HG03565 (cell line): ENCODE results near the gene PAX5.

Experiments used
- ATAC-seq: cut with Tn5 transposase; IDR thresholded peaks from one replicate; pipeline ENCODE4 v1.9.1; 2021; ENCODE audit warnings: mild to moderate bottlenecking, moderate library complexity; ENCODE audit not compliant: unreplicated experiment

PAX5 gene

GRCh38 chr9:36988848-36989247 lies 45.2 kb downstream of the PAX5 start:
- ATAC-seq = no peak

DNA sequence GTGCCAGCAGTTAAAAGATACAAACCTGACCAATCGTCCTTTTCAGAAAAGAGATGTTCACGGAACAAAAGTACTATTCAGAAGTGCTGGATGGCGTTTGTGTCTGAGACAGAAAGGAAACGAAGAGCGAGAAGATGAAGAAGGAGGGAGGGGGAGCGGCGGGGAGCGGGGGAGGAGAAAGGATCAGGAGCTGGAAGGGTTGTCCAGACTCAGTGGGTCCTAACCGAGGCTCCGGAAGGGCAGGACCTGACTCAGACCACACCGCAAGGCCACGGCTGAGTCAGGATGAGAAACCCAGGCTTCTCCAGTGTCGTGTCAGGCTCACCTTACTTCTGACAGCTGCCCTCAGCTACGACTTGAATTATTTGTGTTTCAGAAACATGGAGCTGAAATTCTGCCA lies 46.2 kb downstream of the PAX5 start:
- no peak for ATAC-seq

GRCh38 chr9:36987409-36987808 lies 46.7 kb downstream of the PAX5 start:
- ATAC-seq = no peak

DNA sequence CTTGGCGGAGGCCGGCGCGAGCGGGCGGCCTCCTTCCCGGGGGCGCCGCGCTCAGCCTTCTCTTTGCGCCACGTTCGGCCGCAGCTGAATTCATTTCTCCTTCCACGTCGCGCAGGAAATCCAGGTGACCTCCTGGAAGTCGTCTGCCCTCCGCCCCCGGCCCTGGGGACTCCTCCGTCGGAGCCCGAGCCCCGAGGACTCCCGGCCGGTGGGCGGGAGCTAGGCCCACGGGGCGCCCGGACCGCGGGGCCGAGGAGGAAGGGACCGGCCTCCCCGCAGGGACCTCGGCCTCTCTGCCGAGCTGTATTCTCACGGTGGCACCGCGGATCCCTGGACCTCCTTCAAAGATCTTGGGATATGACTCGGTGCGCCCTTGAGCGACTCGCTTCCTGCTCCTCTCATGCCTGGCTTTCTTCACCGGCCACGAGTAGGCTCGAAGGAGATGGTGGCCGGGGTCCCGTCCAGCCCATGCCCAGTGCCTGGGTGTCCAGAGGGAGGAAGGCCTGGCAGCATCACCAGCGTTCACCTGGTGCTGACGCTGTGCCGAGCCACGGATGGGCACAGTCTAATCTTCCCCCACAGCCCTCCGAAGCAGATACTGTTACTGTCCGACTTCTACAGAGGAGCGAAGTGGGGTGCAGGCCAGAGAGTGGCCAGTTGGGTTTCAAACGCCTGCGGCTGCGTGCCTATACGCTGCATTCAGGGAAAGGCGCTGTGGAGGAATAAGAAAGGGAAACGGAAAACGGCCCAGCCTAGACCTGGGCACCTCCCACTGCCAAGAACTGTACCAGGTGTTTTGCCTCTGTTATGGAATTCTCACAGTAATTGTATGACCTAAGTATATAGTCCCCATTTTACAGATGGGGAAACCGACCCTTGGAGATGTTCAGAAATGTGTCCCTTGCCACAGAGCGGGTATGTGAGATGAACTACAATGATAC lies 47.3 kb downstream of the PAX5 start:
- ATAC-seq = no peak

GRCh38 chr9:36985769-36986467 lies 48.1 kb downstream of the PAX5 start:
- no peak for ATAC-seq

DNA sequence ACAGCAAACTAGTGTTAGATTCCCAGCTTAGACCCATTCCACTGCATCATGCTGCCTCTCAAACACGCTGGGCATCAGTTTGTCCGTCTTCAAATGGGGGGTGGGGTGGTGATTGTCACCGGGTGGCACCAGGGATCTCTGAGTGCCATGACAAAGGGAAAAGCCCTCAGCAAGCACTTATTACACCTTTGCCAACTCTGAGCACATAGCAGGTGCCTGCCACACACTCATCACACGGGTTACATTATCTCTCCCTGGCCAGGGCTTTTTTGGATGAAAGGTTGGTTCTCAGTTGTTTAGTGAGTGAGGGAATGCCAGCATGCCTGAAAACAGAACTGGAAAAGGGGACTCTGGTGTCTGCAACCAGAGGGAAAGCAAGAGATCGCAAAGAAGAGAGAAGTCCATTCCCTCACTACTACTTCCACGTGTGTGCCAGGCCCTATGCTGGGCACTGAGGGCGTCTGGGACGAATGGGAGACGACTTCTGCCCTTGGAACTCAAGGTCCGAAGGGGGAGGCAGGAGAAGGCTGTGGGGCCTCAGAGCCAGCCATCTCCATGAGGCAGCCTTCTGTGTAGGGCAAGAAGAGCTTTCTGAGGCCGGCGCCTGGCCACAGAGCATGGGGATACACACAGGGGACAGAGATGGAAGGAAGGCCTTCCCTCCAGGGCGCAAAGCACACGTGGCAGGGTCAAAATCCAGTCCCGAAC lies 48.9 kb downstream of the PAX5 start:
- ATAC-seq = no peak

DNA sequence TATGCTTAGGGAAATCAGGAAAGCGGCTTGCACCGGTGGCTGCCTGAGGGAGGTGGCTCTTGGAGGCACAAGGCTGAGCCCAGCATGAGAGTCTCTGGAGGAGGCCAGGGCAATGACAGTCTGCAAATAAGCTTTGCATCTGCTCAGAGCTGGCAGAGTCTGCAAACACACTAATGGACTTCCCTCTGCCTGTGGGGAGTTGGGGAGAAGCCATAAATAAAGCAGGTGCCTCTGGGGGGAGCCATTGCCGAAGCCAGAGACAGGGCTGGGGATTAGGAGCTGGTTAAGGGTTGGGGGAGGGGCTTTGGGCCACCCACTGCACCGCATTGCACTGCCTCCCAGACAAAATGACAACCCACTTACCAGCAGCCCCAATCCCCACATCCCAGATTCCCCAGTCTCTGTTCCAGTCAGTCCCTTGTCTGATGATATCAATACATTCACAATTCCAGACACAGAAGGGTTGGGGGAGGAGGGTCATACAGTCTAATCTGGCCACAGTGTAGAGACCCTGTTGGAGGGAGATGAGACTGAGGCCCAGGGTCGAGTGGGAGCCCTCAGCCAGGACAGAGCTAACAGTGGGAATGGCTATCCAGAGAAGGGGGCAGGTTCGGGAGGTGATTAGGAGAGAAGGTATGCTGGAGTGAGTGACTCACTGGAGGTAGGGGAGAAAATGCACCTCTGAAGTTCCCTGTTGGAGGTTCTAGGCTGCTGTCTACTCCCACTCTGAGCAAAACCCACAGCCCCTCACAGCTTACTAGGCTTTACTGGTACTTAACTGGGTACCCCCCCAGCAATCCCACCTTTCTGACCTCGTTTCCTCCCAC lies 53.7 kb downstream of the PAX5 start:
- ATAC-seq = no peak

DNA sequence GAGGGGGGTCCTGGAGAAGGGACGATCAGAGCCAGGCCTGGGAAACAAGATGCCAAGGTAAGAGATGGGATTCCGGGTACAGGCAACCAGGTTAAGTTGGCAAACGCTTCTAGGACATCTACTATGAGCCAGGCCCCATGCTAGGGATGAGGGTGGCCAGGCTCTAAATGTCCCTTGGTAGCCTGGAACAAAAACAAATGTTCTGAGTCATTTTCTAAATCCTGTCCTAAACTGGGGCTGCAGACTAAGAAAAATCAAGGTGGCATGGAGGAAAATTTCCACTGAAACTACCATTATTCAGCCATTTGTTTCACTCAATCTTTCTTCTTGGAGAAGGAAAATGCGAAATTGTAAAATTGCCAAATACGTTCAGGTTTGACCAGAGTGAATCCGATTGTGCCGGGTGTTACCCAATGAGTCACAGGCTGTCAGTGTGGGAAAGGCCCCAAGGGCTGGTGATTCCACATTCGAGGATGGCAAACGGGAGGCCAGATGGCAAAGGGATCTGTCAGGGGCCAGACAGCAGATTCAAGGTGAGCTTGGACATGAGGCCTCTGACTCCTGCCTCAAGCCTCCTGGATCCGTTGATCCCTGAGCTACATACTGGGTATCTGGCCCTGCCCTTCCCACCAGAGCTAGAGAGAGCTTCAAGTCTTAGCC lies 57.6 kb downstream of the PAX5 start:
- ATAC-seq = no peak

DNA sequence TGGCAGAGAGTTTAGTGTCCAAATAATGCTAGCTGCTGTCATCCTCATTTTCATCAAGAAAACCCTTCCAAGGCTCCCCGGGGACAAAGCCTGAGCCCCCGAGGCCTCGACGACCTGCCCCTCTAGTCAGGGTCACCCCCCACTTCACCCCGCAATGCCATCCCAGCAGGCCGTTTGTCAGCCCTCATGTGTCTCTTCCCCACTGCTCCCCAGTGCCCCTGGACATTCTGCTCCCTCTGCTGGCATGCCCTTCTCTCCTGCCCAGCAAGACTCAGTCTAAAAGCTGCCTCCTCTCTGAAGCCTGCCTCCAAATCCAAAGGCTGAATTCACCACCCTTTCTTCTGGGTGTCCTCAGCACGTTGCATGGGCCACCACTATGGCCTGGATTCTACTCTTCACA lies 59.3 kb downstream of the PAX5 start:
- ATAC-seq = no peak

DNA sequence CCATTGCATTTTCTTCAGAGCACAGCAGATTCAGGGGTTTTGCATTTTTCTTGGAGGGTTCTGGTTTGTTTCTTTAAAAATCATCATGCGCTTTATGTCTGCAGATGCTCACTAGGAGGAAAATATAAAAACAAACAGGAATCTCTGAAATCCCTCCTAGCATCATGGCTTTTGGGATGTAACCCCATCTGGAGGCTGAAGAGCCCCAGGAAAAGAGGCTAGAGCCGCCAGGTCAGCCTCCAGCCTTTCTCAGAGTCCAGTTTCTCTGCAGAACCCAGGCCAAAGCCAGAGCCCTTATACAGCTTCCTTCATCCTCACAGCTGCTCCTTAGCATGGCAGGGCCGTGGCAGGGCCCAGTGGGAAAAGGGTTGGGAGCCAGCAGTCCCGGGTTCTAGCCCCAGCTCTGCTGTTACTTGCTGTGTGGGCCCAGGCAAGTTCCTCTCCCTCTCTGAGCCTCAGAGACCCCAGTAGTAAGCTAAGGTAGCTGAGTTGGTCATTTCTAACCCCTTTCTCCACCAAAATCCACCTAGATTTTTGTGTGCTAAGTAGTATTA lies 62.1 kb downstream of the PAX5 start:
- ATAC-seq = no peak

DNA sequence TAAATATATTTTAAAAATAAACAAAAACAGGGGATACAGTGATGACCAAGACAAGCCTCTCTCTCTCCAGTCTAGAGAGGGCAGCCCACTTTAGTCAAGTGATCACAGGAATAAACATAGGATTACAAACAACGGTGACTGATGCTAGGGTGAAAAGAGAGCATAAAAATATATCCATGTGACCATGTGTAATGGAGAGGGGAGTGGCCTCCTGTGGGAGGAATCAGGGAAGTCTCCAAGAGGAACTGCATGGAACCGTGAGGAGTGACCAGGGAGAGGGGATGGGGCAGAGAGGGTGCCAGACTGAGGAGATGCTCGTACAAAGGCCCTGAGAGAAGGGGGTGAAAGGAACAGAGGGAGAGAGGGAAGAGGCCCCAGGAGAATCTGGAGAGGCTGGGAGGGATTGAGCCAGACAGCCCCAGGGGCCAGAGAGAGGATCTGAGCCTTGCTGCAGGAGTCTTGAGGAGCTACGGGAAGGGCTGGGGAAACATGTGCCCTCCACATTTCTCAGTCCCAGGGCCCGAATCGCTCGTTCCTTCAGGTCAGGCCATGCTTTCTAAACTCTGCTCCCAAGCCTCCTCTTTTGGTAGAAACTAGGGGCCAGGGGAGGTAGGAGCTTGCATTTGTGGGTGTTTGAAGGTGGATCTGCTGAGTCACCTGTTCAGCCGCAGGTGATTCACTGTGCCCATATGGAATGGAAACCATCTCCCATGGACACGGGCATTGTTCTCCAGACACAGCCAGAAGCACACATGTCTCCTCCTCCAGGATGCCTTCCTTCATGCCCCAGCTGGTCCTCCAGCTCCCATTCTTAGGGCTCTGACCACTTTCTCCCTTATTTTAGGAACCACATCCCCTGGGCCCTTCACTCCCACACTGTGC lies 63.8 kb downstream of the PAX5 start:
- ATAC-seq = no peak

DNA sequence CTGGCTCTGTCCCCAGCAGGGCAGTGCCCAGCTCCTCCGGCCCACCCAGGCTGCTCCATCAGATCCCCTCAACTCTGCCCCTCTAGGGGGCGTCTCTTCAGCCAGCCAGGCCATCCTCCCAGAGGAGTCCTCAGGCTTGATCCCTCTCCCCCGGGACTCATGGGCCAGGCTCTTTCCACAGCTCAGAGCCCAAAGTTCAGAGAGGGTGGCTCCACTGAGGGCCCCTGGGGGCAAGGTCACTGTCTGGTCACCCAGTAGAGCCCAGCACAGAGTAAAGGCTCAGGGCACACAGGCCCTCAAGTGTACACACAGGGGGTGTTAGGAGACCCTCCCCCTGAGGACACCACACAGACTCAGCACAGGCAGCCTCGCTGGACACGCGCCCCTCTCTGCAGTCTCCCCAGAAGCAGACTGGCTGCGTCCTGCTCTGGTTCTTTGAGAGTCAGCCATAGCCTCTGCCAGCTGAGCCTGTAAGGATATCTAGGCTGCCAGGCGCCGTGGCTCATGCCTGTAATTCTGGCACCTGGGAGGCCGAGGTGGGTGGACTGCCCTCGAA lies 64.8 kb downstream of the PAX5 start:
- ATAC-seq = no peak

GRCh38 chr9:36968574-36969215 lies 65.4 kb downstream of the PAX5 start:
- ATAC-seq = no peak

DNA sequence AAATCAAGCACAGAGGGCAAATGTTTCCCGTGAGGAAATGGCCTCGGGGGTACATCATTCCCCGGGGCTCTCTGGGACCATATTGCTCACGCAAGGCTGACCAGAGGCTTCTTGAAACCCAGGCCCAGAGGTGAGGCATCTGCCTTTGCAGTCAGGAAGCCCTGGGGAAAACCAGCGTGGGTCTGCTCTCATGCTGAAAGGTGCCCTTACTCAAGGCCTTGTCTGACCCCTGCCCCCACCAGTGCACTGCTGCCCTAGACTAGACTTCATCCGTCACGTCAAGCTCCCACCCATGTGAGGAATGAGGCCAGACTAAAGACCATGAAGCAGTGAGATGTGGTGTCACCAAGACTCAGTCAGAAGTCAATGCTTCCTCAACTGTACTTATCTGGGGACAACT lies 66.1 kb downstream of the PAX5 start:
- no peak for ATAC-seq

- ATAC-seq = no peak
Measured at GRCh38 chr9:36966371-36967097, 67.5 kb downstream of the PAX5 start.

DNA sequence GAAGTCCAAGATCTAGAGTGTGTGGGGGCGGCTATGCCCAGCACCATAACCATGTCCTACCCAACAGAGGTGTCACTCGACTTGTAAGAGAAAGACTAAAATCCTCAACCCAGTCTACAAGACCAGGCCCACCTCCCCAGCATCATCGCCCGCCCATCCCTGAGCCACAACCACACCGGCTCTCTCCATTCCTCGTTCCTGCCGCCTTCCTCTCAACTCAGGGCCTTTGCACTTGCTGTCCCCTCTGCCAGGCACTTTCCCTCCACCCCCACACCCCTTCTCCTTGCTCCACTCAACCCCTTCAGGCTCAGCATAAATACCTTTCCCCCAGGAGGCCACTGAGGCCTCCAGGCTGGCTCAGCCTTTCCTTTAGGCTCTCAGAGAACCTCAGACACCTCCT lies 69.3 kb downstream of the PAX5 start:
- no peak for ATAC-seq

DNA sequence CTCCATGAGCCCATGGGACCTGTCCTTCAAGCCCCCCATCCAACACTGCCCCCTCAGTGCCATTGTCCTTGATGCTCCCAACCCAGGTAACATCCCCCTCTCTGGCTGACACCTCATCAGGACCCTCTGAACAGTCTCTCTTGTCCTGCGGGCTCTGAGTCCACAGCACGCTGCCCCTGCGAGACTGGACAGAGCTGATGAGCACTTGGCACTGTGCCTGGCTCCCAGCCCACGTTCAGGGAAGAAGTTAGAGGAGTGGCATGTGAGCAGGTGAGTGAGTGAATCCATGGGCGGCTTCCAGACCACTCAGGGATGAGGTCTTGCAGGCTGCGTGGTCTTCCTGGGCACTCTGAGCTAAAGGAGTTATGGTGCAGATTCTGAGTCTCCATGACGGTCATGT lies 70.7 kb downstream of the PAX5 start:
- no peak for ATAC-seq

DNA sequence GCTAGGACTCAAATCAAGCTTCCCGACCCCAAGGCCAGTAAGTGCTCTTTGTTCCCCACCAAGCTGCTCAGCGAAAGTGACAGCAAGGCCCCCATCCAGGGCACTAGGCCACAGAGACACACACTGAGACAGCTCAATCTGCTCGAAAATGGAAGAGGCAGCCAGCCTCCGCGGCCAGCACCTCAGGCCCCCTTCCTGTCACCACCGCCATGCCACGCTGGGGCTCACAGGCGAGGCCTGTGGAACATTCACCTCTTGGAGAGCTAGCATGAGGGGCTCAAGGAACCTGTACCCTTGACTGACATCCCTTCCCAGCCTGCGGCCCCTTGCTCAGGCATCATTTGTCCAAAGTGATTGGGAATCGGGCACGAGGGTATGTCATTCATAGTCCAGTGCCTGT lies 71.4 kb downstream of the PAX5 start:
- ATAC-seq = no peak
